OCI-LY7 (cell line): ENCODE results near the gene CTBP2. TPM values are rescaled to one million over a fixed set of nuclear protein-coding genes. Genes with fewer than 3 reads are reported as not detected.

ENCODE experiments used
- BruUV-seq: library from RNA; stranded (reverse); fragments of 400-500 nt; replicated peaks from 2 replicates; lab custom pipeline; 2021; lab: Mats Ljungman, UMichigan
- CTCF ChIA-PET: fragments of 300-600 bp; sonication (Branson Sonifier 250); formaldehyde crosslinking; loops from one replicate; lab custom pipeline; 2022; ENCODE audit warnings: antibody characterized with exemption; ENCODE audit not compliant: unreplicated experiment; lab: Charles Lee
- POLR2A ChIA-PET: fragments of 300-600 bp; sonication (Branson Sonifier 250); formaldehyde crosslinking; loops from one replicate; lab custom pipeline; 2022; ENCODE audit warnings: antibody characterized with exemption; lab: Charles Lee
- DNase-seq: peaks from one replicate; pipeline ENCODE4 v3.0.0-alpha.2; 2015; ENCODE audit warnings: low spot score
- H2AFZ ChIP-seq: fragments of 200-600 bp; sonication (generic), shearing (Covaris generic); 2 replicates; pipeline ENCODE4 v1.6.1; 2014; ENCODE audit warnings: mild to moderate bottlenecking, antibody characterized with exemption, low read length, moderate library complexity
- H3K27ac ChIP-seq: fragments of 200-600 bp; sonication (generic); 2 replicates; pipeline ENCODE4 v1.5.1; 2014; ENCODE audit warnings: mixed run types, low read depth, mild to moderate bottlenecking, moderate library complexity, low read length, inconsistent platforms; ENCODE audit not compliant: poor library complexity, severe bottlenecking
- H3K36me3 ChIP-seq: fragments of 200-600 bp; sonication (generic); 2 replicates; pipeline ENCODE4 v1.6.1; 2014; ENCODE audit warnings: mild to moderate bottlenecking, antibody characterized with exemption, low read length, moderate library complexity, mixed read lengths; ENCODE audit not compliant: insufficient read depth
- H3K4me1 ChIP-seq: fragments of 200-600 bp; sonication (generic); 2 replicates; pipeline ENCODE4 v1.5.1; 2014; ENCODE audit warnings: mild to moderate bottlenecking, low read length; ENCODE audit not compliant: insufficient read depth, poor library complexity, severe bottlenecking
- H3K4me2 ChIP-seq: fragments of 200-600 bp; sonication (generic); 2 replicates; pipeline ENCODE4 v1.6.1; 2014; ENCODE audit warnings: mild to moderate bottlenecking, low read length
- H3K4me3 ChIP-seq: fragments of 200-600 bp; sonication (generic); 2 replicates; pipeline ENCODE4 v1.5.1; 2014; ENCODE audit warnings: mild to moderate bottlenecking, low read depth, low read length; ENCODE audit not compliant: poor library complexity, severe bottlenecking
- H3K79me2 ChIP-seq: fragments of 200-600 bp; sonication (generic); 2 replicates; pipeline ENCODE4 v1.6.1; 2016; ENCODE audit warnings: low read depth, mild to moderate bottlenecking, low read length, moderate library complexity, mixed read lengths; ENCODE audit not compliant: insufficient read depth
- H3K9me2 ChIP-seq: fragments of 200-600 bp; sonication (generic); 2 replicates; pipeline ENCODE4 v1.6.1; 2016; ENCODE audit warnings: mild to moderate bottlenecking, low read length, mixed read lengths; ENCODE audit not compliant: insufficient read depth
- H3K9me3 ChIP-seq: fragments of 200-600 bp; sonication (generic); 2 replicates; pipeline ENCODE4 v1.6.1; 2014; ENCODE audit warnings: mild to moderate bottlenecking, mixed run types, low read length, mixed read lengths
- H4K20me1 ChIP-seq: fragments of 200-600 bp; sonication (generic); 2 replicates; pipeline ENCODE4 v1.6.1; 2014; ENCODE audit warnings: mild to moderate bottlenecking, antibody characterized with exemption, low read length, moderate library complexity, mixed read lengths; ENCODE audit not compliant: insufficient read depth
- CTCF ChIP-seq: fragments of 200-600 bp; sonication (generic); conservative IDR thresholded peaks from 2 replicates; pipeline ENCODE4 v1.5.1; 2014; ENCODE audit warnings: mild to moderate bottlenecking, antibody characterized with exemption, low read length, moderate library complexity, mixed read lengths
- EZH2phosphoT487 ChIP-seq: fragments of 200-600 bp; sonication (generic); IDR thresholded peaks from 2 replicates; pipeline ENCODE4 v1.6.1; 2018; ENCODE audit warnings: low read depth, borderline replicate concordance, mild to moderate bottlenecking, mixed run types, antibody characterized with exemption, low read length, moderate library complexity, mixed read lengths
- intact Hi-C: fragments of 100-400 bp; cut with micrococcal nuclease; formaldehyde crosslinking; loops from one replicate; pipeline ENCODE4 v1.10.0; 2022; ENCODE audit not compliant: unreplicated experiment
- total RNA-seq, 2 experiments: library from RNA; depleted of rRNA in 1 of 2; stranded (reverse); fragments of >200 nt in 1 of 2; shearing (Covaris generic) in 1 of 2; gene quantifications; 2 replicates each; pipeline ENCODE4 v1.2.3, GENCODE V29; 2014 to 2022

Gene CTBP2
- total RNA-seq, 2 experiments from 2014 or later: not detected

GRCh38 chr10:124994573-124995473, 165.5 kb downstream of the CTBP2 start:
- Histone ChIP-seq H4K20me1 (no peaks in the 10 kb centered on the region), H3K9me3 (no peaks in the 10 kb centered on the region), H3K4me3 (no peak overlapping the region), H3K4me2 (no peak overlapping the region), H3K4me1 (peaks cover 8% of the 10 kb centered on the region), H3K36me3 (peaks cover 4% of the 10 kb centered on the region), H3K27ac (no peak overlapping the region), H2AFZ (no peak overlapping the region), H3K9me2 (no peaks in the 10 kb centered on the region), H3K79me2 (no peaks in the 10 kb centered on the region)
- ChIA-PET POLR2A (no interaction called here), CTCF (no interaction called here)
- no TSS peak for BruUV-seq
- DNase-seq: no peak
- no peak for TF ChIP-seq EZH2phosphoT487
- TF ChIP-seq CTCF: no peak
- intact Hi-C loops: no loop called here

- H2AFZ ChIP-seq: no peak overlapping the region
- no peaks in the 10 kb centered on the region for H3K9me2 ChIP-seq
- H3K36me3 ChIP-seq: peaks cover 4% of the 10 kb centered on the region
- H3K4me3 ChIP-seq: no peak overlapping the region
- H3K4me2 ChIP-seq: no peak overlapping the region
- H3K79me2 ChIP-seq: no peaks in the 10 kb centered on the region
- H3K4me1 ChIP-seq: peaks cover 17% of the 10 kb centered on the region
- no TSS peak for BruUV-seq
- intact Hi-C loops: no loop called here
- POLR2A ChIA-PET: interaction anchor here (1.3 kb wide), 1 partner anchor 17 kb away, joined by 6 read pairs; no protein-coding TSS in a partner anchor
- H3K9me3 ChIP-seq: no peaks in the 10 kb centered on the region
- no peak for DNase-seq
- no peaks in the 10 kb centered on the region for H4K20me1 ChIP-seq
- CTCF ChIA-PET: no interaction called here
- TF ChIP-seq CTCF (no peak), EZH2phosphoT487 (no peak)
- H3K27ac ChIP-seq: no peak overlapping the region
These were observed 166.5 kb downstream of the CTBP2 start for GRCh38 chr10:124993736-124994451.
